ENCODE data around the gene KLHL6. TPM values are rescaled to one million over a fixed set of nuclear protein-coding genes. Genes with fewer than 3 reads are reported as not detected.

KLHL6 gene
- total and polyA plus RNA-seq, 4 experiments from 2014 or later, result 8.4 to 56.1 (median 39.5) TPM

- ChIA-PET CTCF (ENCODE audit: partially characterized antibody) (interaction anchor here (1.3 to 8.2 kb wide), 4 partner anchors 8 to 118 kb away, joined by 3 to 55 read pairs (median 8); partner anchors contain the start of gene KLHL24), POLR2A (ENCODE audit: partially characterized antibody) (interaction anchor here (1.0 to 3.5 kb wide), 3 partner anchors 12 to 49 kb away, joined by 3 to 28 read pairs (median 3); partner anchors contain the start of gene KLHL24)
- peaks cover 60% of the 10 kb centered on the region for H3K4me1 ChIP-seq (ENCODE audit: insufficient read depth, low read length)
- intact Hi-C loops (cut with micrococcal nuclease), result loop anchor here (2.0 to 5.0 kb wide), 2 partner anchors 33 to 50 kb away; partner anchors contain the start of genes KLHL24 and KLHL6
- H3K36me3 ChIP-seq (ENCODE audit: insufficient read depth, low read length), result no peaks in the 10 kb centered on the region
- no peaks in the 10 kb centered on the region for H3K27me3 ChIP-seq (ENCODE audit: insufficient read depth, low read length)
- Mint-ChIP-seq H3K27me3 (no peaks in the 10 kb centered on the region), H3K36me3 (no peaks in the 10 kb centered on the region), H3K9me3 (no peaks in the 10 kb centered on the region), H3K27ac (peak overlapping the region; percentile 59 to 95 (median 90)), H3K4me1 (peaks cover 36 to 77% (median 62%) of the 10 kb centered on the region in 4 donors), H3K4me3 (peak overlapping the region in 7 of 8 donors; percentile 30 to 87 (median 73))
- H3K27ac ChIP-seq (ENCODE audit: low read depth, low read length), result no peak overlapping the region
- DNase-seq, result peak in 2 of 5 donors; percentile 13
- peak overlapping the region in 1 of 2 donors; percentile 10 for H3K4me3 ChIP-seq (ENCODE audit: low read length in 2 of 2)
- H3K9me3 ChIP-seq (ENCODE audit: control insufficient read depth in 1 of 2, low read length in 2 of 2), result no peaks in the 10 kb centered on the region
These were observed 31.8 kb upstream of the KLHL6 start for GRCh38 chr3:183587336-183587735.

- peaks cover 0 to under 1% (median 0%) of the 10 kb centered on the region in 8 donors for H3K9me3 Mint-ChIP-seq
- peaks cover 28 to 68% (median 55%) of the 10 kb centered on the region in 4 donors for H3K4me1 Mint-ChIP-seq
These were observed 31.0 kb upstream of the KLHL6 start for GRCh38 chr3:183586477-183586876.

GRCh38 chr3:183584914-183585280 is 29.4 kb upstream of the KLHL6 start:
- Histone ChIP-seq H3K27me3 (ENCODE audit: insufficient read depth, low read length) (no peaks in the 10 kb centered on the region), H3K4me1 (ENCODE audit: insufficient read depth, low read length) (peaks cover 49% of the 10 kb centered on the region), H3K4me3 (ENCODE audit: low read length in 2 of 2) (no peak overlapping the region), H3K27ac (ENCODE audit: low read depth, low read length) (no peak overlapping the region), H3K36me3 (ENCODE audit: insufficient read depth, low read length) (no peaks in the 10 kb centered on the region), H3K9me3 (ENCODE audit: control insufficient read depth in 1 of 2, low read length in 2 of 2) (no peaks in the 10 kb centered on the region)
- Mint-ChIP-seq H3K4me3 (no peak overlapping the region), H3K36me3 (no peaks in the 10 kb centered on the region), H3K27ac (peak overlapping the region in 3 of 7 donors; percentile 23 to 64 (median 39)), H3K27me3 (no peaks in the 10 kb centered on the region), H3K9me3 (peaks cover 0 to 2% (median 0%) of the 10 kb centered on the region in 8 donors), H3K4me1 (peaks cover 26 to 65% (median 55%) of the 10 kb centered on the region in 4 donors)
- DNase-seq, result no peak
- intact Hi-C loops (cut with micrococcal nuclease), result loop anchor here (5.0 kb wide), 1 partner anchor 52 kb away; the partner anchor contains the start of gene KLHL24
- POLR2A ChIA-PET (ENCODE audit: partially characterized antibody), result interaction anchor here (3.5 kb wide), 1 partner anchor 51 kb away, joined by 28 read pairs; the partner anchor contains the start of gene KLHL24
- CTCF ChIA-PET (ENCODE audit: partially characterized antibody), result interaction anchor here (0.5 to 3.3 kb wide), 5 partner anchors 10 to 182 kb away, joined by 3 to 14 read pairs (median 3); partner anchors contain the start of gene KLHL24

More at GRCh38 chr3:183586477-183586876, 31.0 kb upstream of the KLHL6 start:
- Histone ChIP-seq H3K27me3 (ENCODE audit: insufficient read depth, low read length) (no peaks in the 10 kb centered on the region), H3K27ac (ENCODE audit: low read depth, low read length) (no peak overlapping the region), H3K4me1 (ENCODE audit: insufficient read depth, low read length) (peaks cover 52% of the 10 kb centered on the region), H3K4me3 (ENCODE audit: low read length in 2 of 2) (peak overlapping the region in 1 of 2 donors; percentile 0), H3K9me3 (ENCODE audit: control insufficient read depth in 1 of 2, low read length in 2 of 2) (no peaks in the 10 kb centered on the region), H3K36me3 (ENCODE audit: insufficient read depth, low read length) (no peaks in the 10 kb centered on the region)
- peak overlapping the region; percentile 2 to 95 (median 88) for H3K27ac Mint-ChIP-seq
- no peaks in the 10 kb centered on the region for H3K27me3 Mint-ChIP-seq
- peak overlapping the region in 7 of 8 donors; percentile 37 to 87 (median 79) for H3K4me3 Mint-ChIP-seq
- peak in 4 of 5 donors; percentile 31 to 32 (median 32) for DNase-seq
- ChIA-PET CTCF (ENCODE audit: partially characterized antibody) (interaction anchor here (0.6 to 8.2 kb wide), 8 partner anchors 7 to 365 kb away, joined by 3 to 55 read pairs (median 6); partner anchors contain the start of gene KLHL24), POLR2A (ENCODE audit: partially characterized antibody) (interaction anchor here (1.1 to 3.5 kb wide), 2 partner anchors 31 to 50 kb away, joined by 4 to 28 read pairs; partner anchors contain the start of genes KLHL24 and KLHL6)
- no peaks in the 10 kb centered on the region for H3K36me3 Mint-ChIP-seq
- intact Hi-C loops (cut with micrococcal nuclease), result loop anchor here (2.0 to 5.0 kb wide), 2 partner anchors 32 to 51 kb away; partner anchors contain the start of genes KLHL24 and KLHL6

GRCh38 chr3:183584246-183584913 is 28.9 kb upstream of the KLHL6 start:
- Mint-ChIP-seq H3K4me3 (peak overlapping the region in 1 of 8 donors; percentile 18), H3K4me1 (peaks cover 24 to 64% (median 54%) of the 10 kb centered on the region in 4 donors), H3K27me3 (no peaks in the 10 kb centered on the region), H3K36me3 (no peaks in the 10 kb centered on the region), H3K27ac (peak overlapping the region in 5 of 7 donors; percentile 9 to 57 (median 39)), H3K9me3 (peaks cover 0 to 2% (median 0%) of the 10 kb centered on the region in 8 donors)
- H3K4me3 ChIP-seq (ENCODE audit: low read length in 2 of 2), result no peak overlapping the region
- H3K36me3 ChIP-seq (ENCODE audit: insufficient read depth, low read length), result no peaks in the 10 kb centered on the region
- no peak for DNase-seq
- POLR2A ChIA-PET (ENCODE audit: partially characterized antibody), result interaction anchor here (3.5 kb wide), 1 partner anchor 52 kb away, joined by 28 read pairs; the partner anchor contains the start of gene KLHL24
- CTCF ChIA-PET (ENCODE audit: partially characterized antibody), result interaction anchor here (0.5 to 3.3 kb wide), 6 partner anchors 10 to 183 kb away, joined by 3 to 14 read pairs (median 3); partner anchors contain the start of gene KLHL24
- no peak overlapping the region for H3K27ac ChIP-seq (ENCODE audit: low read depth, low read length)
- intact Hi-C loops (cut with micrococcal nuclease), result no loop called here
- peaks cover 46% of the 10 kb centered on the region for H3K4me1 ChIP-seq (ENCODE audit: insufficient read depth, low read length)
- H3K27me3 ChIP-seq (ENCODE audit: insufficient read depth, low read length), result no peaks in the 10 kb centered on the region
- no peaks in the 10 kb centered on the region for H3K9me3 ChIP-seq (ENCODE audit: control insufficient read depth in 1 of 2, low read length in 2 of 2)

- Histone ChIP-seq H3K27ac (ENCODE audit: low read depth, low read length) (no peak overlapping the region), H3K4me1 (ENCODE audit: insufficient read depth, low read length) (peaks cover 46% of the 10 kb centered on the region), H3K36me3 (ENCODE audit: insufficient read depth, low read length) (no peaks in the 10 kb centered on the region), H3K4me3 (ENCODE audit: low read length in 2 of 2) (no peak overlapping the region), H3K27me3 (ENCODE audit: insufficient read depth, low read length) (no peaks in the 10 kb centered on the region), H3K9me3 (ENCODE audit: control insufficient read depth in 1 of 2, low read length in 2 of 2) (no peaks in the 10 kb centered on the region)
- POLR2A ChIA-PET (ENCODE audit: partially characterized antibody), result no interaction called here
- H3K27ac Mint-ChIP-seq, result peak overlapping the region in 5 of 7 donors; percentile 14 to 84 (median 52)
- CTCF ChIA-PET (ENCODE audit: partially characterized antibody), result interaction anchor here (0.6 to 7.5 kb wide), 3 partner anchors 7 to 24 kb away, joined by 3 to 55 read pairs (median 14); no protein-coding TSS in a partner anchor
- peaks cover 30 to 64% (median 53%) of the 10 kb centered on the region in 4 donors for H3K4me1 Mint-ChIP-seq
- no peaks in the 10 kb centered on the region for H3K36me3 Mint-ChIP-seq
- H3K4me3 Mint-ChIP-seq, result no peak overlapping the region
- intact Hi-C loops (cut with micrococcal nuclease), result no loop called here
- DNase-seq, result no peak
- H3K9me3 Mint-ChIP-seq, result peaks cover 0 to 2% (median 0%) of the 10 kb centered on the region in 8 donors
- no peaks in the 10 kb centered on the region for H3K27me3 Mint-ChIP-seq
These were observed 28.1 kb upstream of the KLHL6 start for GRCh38 chr3:183583331-183584245.

- no peaks in the 10 kb centered on the region for H3K36me3 Mint-ChIP-seq
- Histone ChIP-seq H3K36me3 (ENCODE audit: insufficient read depth, low read length) (no peaks in the 10 kb centered on the region), H3K4me3 (ENCODE audit: low read length in 2 of 2) (no peak overlapping the region), H3K9me3 (ENCODE audit: control insufficient read depth in 1 of 2, low read length in 2 of 2) (no peaks in the 10 kb centered on the region), H3K27me3 (ENCODE audit: insufficient read depth, low read length) (no peaks in the 10 kb centered on the region), H3K27ac (ENCODE audit: low read depth, low read length) (no peak overlapping the region), H3K4me1 (ENCODE audit: insufficient read depth, low read length) (peaks cover 40% of the 10 kb centered on the region)
- no peaks in the 10 kb centered on the region for H3K27me3 Mint-ChIP-seq
- peaks cover 31 to 60% (median 51%) of the 10 kb centered on the region in 4 donors for H3K4me1 Mint-ChIP-seq
- peak overlapping the region in 1 of 7 donors; percentile 57 for H3K27ac Mint-ChIP-seq
- intact Hi-C loops (cut with micrococcal nuclease), result no loop called here
- peaks cover 0 to 2% (median 0%) of the 10 kb centered on the region in 8 donors for H3K9me3 Mint-ChIP-seq
- DNase-seq, result no peak
- no peak overlapping the region for H3K4me3 Mint-ChIP-seq
- POLR2A ChIA-PET (ENCODE audit: partially characterized antibody), result no interaction called here
- CTCF ChIA-PET (ENCODE audit: partially characterized antibody), result interaction anchor here (1.4 to 7.5 kb wide), 2 partner anchors 9 to 67 kb away, joined by 3 to 55 read pairs; no protein-coding TSS in a partner anchor
These were observed 26.7 kb upstream of the KLHL6 start for GRCh38 chr3:183582161-183582560.
